ENCODE results near the gene AMD1.
"Not testable (repeated sequence)": the region's sequence is repeated elsewhere in the genome, so short reads cannot be mapped to it uniquely, and the experiment has no call there.

Gene AMD1

GRCh38 chr6:110873981-110874879 lies at the start of gene AMD1:
Gene AMD1, plus strand, starts transcription at chr6:110874785. Its CDS starts 321 bp downstream, at chr6:110875106.
- peak; percentile 95 for DNase-seq (ENCODE audit: low spot score)

GRCh38 chr6:110826236-110827129 lies 48.1 kb upstream of the AMD1 start:
- DNase-seq (ENCODE audit: low spot score) = no peak

- DNase-seq (ENCODE audit: low spot score) = no peak
Observed at GRCh38 chr6:110828396-110828795, 46.2 kb upstream of the AMD1 start.

GRCh38 chr6:110831405-110831804 lies 43.2 kb upstream of the AMD1 start:
- DNase-seq (ENCODE audit: low spot score) = no peak

GRCh38 chr6:110833831-110834230 lies 40.8 kb upstream of the AMD1 start:
- no peak for DNase-seq (ENCODE audit: low spot score)

- DNase-seq (ENCODE audit: low spot score) = not testable (repeated sequence)
Observed at GRCh38 chr6:110835751-110836150, 38.8 kb upstream of the AMD1 start.

- no peak for DNase-seq (ENCODE audit: low spot score)
Observed at GRCh38 chr6:110841266-110841665, 33.3 kb upstream of the AMD1 start.

GRCh38 chr6:110849781-110850180 lies 24.8 kb upstream of the AMD1 start:
- no peak for DNase-seq (ENCODE audit: low spot score)

GRCh38 chr6:110852773-110853172 lies 21.8 kb upstream of the AMD1 start:
- no peak for DNase-seq (ENCODE audit: low spot score)

GRCh38 chr6:110853754-110854477 lies 20.7 kb upstream of the AMD1 start:
- DNase-seq (ENCODE audit: low spot score) = no peak

GRCh38 chr6:110856296-110856695 lies 18.3 kb upstream of the AMD1 start:
- no peak for DNase-seq (ENCODE audit: low spot score)

GRCh38 chr6:110858016-110858415 lies 16.6 kb upstream of the AMD1 start:
- no peak for DNase-seq (ENCODE audit: low spot score)

GRCh38 chr6:110858562-110859214 lies 15.9 kb upstream of the AMD1 start:
- no peak for DNase-seq (ENCODE audit: low spot score)

GRCh38 chr6:110859335-110859792 lies 15.2 kb upstream of the AMD1 start:
- DNase-seq (ENCODE audit: low spot score) = no peak

- no peak for DNase-seq (ENCODE audit: low spot score)
Observed at GRCh38 chr6:110864824-110865223, 9.8 kb upstream of the AMD1 start.

GRCh38 chr6:110874880-110875547 lies 429 bp downstream of the AMD1 start:
- peak; percentile 14 for DNase-seq (ENCODE audit: low spot score)

GRCh38 chr6:110875548-110876169 lies 1.1 kb downstream of the AMD1 start:
- DNase-seq (ENCODE audit: low spot score) = peak; percentile 32

GRCh38 chr6:110876170-110876773 lies 1.7 kb downstream of the AMD1 start:
- DNase-seq (ENCODE audit: low spot score) = peak; percentile 85

- no peak for DNase-seq (ENCODE audit: low spot score)
Observed at GRCh38 chr6:110876806-110877564, 2.4 kb downstream of the AMD1 start.

Data from SW480 (cell line).